ENCODE measurements around the gene METTL8.
"Not testable (repeated sequence)": the region's sequence is repeated elsewhere in the genome, so short reads cannot be mapped to it uniquely, and the experiment has no call there.

The METTL8 gene

GRCh38 chr2:171362396-171362795 is 71.4 kb downstream of the METTL8 start:
- TF ChIP-seq CTCF (conservative IDR thresholded peaks at IDR 0.05; ENCODE audit: low read length): no peak
- no peak overlapping the region for H3K4me3 ChIP-seq (ENCODE audit: low read length)
- no peak for DNase-seq (ENCODE audit: low read depth)

DNA sequence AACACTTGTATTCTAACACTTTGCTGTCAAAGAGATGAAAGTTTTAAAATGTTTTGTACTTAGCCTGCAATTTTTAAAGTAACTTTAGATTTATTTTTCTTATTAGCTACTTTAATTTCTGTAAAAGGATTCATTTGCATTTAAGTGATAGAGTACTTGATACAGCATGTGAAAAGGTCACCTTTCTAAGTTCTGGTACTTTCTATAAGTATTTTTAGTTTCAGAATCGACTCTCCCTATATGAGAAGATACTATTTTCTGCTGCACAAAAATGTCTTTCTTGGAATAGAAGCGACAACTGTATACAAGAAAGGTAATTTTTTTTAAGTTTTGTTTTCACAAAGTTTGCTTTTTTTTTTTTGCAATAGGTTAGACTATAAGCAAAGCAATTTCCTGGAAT is 72.9 kb downstream of the METTL8 start:
- no peak overlapping the region for H3K4me3 ChIP-seq (ENCODE audit: low read length)
- no peak for TF ChIP-seq CTCF (conservative IDR thresholded peaks at IDR 0.05; ENCODE audit: low read length)
- DNase-seq (ENCODE audit: low read depth): no peak

DNA sequence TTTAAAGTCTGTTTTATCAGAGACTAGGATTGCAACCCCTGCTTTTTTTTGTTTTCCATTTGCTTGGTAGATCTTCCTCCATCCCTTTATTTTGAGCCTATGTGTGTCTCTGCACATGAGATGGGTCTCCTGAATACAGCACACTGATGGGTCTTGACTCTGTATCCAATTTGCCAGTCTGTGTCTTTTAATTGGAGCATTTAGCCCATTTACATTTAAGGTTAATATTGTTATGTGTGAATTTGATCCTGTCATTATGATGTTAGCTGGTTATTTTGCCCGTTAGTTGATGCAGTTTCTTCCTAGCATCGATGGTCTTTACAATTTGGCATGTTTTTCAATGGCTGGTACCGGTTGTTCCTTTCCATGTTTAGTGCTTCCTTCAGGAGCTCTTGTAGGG is 80.0 kb downstream of the METTL8 start:
- H3K4me3 ChIP-seq (ENCODE audit: low read length); DNase-seq (ENCODE audit: low read depth): not testable (repeated sequence)

GRCh38 chr2:171348056-171348455 is 85.7 kb downstream of the METTL8 start:
- no peak overlapping the region for H3K4me3 ChIP-seq (ENCODE audit: low read length)
- peak; percentile 5 for DNase-seq (ENCODE audit: low read depth)
- no peak for TF ChIP-seq CTCF (conservative IDR thresholded peaks at IDR 0.05; ENCODE audit: low read length)

GRCh38 chr2:171347591-171348032 is 86.2 kb downstream of the METTL8 start:
- peak; percentile 98 for DNase-seq (ENCODE audit: low read depth)

DNA sequence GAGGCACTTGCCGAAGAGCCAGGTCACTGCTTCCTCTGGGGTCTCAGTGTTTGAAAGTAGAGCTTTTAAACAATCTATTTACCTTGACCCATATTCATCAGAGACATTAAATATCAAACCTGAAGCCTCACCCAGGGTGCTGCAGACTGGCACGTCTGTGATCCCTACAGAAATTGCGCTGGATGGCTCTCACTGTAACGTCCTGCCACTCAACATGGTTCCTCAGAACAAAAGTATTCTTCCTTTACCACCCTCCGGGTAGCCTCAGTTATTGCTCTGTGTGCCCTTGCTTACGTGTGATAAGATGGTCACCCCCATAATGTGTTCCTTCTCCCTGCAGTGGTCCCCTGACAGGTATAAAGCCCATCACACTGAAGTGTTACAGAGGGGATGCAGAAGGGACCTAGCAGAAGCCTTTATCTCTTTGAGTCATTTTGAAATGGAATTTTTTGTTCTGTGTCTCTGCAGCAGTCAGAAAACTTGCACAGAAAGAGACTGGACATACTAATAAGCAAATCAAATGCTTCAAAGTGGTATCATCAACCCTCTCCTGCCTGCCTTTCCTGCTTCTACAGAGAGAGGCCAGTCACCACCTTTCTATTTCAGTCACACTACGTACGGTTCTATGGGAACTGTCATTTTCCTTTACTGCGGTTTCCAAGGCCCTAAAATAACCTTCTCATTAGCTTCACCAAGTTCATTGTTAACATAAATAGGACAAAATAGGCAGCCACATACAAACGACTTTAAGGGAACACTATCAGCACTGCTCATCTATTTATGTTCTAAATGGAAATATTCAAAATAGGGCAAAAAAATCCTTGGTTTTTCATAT is 86.8 kb downstream of the METTL8 start:
- TF ChIP-seq CTCF (conservative IDR thresholded peaks at IDR 0.05; ENCODE audit: low read length): no peak
- no peak overlapping the region for H3K4me3 ChIP-seq (ENCODE audit: low read length)
- DNase-seq (ENCODE audit: low read depth): peak; percentile 22

More at GRCh38 chr2:171347591-171348032, 86.2 kb downstream of the METTL8 start:
- no peak for TF ChIP-seq CTCF (conservative IDR thresholded peaks at IDR 0.05; ENCODE audit: low read length)
- no peak overlapping the region for H3K4me3 ChIP-seq (ENCODE audit: low read length)

DNA sequence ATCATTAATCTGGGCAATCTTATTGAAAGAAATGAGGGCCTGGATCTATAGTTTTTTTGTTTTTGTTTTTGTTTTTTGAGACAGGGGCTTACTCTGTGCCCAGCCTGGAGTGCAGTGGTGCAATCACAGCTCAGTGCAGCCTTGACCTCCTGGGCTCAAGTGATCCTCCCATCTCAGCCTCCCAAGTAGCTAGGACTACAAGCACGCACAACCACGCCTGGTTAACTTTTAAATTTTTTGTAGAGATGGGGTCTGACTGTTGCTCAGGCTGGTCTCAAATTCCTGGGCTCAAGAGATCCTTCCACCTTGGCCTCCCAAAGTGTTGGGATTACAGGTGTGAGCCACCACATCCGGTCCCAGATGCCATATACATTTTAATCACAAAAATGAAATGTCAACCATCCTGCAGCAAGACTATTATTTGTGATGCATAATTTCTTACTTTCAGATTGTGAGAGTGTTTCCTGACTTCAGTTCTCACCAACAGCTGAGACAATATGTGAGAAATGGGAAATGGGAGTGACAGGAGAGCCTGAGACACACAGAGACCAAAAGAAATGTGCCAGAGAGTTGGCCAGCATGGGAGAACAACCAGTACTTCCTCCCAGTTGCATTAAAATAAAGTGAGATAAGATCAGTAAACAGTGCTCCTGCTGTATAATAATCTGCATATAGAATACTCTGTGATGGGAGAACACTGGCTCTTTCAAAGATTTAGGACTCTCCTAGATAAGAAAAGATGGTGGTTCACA is 87.6 kb downstream of the METTL8 start:
- H3K4me3 ChIP-seq (ENCODE audit: low read length): no peak overlapping the region
- TF ChIP-seq CTCF (conservative IDR thresholded peaks at IDR 0.05; ENCODE audit: low read length): no peak
- DNase-seq (ENCODE audit: low read depth): no peak

Data from AG10803 (cell line).